Measurements from ENCODE around the gene PRPF6.

PRPF6 gene

DNA sequence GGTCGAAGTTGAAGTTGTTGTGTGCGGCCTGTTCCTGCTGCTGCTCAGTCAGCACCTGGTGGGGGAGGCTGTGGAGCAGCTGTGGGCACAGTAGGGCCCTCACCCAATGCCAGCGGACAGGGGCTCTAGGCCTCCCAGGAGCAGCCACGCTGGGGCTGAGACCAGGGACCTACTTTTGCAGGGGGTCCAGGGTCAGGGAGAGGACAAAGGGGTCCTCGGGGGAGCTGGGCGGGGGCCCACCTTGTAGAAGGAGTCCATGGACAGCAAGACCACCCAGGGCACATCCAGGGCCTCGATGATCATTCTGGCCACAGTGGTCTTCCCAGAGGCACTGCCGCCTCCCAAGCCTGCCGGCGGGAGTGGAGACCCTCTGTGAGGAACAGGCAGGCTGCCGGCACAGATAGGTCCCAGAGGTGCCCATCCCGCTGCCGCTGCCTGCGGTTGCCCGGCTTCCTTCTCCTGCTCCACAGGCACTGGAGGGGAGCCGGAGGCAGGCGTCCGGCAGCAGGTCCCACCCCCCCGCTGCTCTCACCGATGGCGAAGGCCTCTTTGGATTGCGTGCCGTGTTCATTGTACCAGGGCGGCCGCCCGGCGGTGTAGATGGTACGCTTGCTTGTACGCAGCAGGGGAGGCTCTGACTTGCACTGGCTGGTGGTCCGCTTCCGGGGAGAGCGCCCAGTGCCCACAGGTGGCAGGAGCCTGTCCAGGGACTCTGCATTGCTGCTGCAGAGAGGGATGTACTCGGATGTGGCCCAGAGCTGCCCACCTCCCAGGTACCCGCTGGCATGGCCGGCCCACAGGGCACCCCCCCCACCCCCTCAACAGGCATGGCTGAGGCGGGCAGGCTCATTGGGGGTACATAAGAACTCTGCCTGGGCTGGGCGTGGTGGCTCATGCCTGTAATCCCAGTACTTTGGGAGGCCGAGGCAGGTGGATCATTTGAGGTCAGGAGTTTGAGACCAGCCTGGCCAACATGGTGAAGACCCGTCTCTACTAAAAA lies 34.7 kb upstream of the PRPF6 start:
- no peak for DNase-seq (ENCODE audit: low read depth in 2 of 2)

DNA sequence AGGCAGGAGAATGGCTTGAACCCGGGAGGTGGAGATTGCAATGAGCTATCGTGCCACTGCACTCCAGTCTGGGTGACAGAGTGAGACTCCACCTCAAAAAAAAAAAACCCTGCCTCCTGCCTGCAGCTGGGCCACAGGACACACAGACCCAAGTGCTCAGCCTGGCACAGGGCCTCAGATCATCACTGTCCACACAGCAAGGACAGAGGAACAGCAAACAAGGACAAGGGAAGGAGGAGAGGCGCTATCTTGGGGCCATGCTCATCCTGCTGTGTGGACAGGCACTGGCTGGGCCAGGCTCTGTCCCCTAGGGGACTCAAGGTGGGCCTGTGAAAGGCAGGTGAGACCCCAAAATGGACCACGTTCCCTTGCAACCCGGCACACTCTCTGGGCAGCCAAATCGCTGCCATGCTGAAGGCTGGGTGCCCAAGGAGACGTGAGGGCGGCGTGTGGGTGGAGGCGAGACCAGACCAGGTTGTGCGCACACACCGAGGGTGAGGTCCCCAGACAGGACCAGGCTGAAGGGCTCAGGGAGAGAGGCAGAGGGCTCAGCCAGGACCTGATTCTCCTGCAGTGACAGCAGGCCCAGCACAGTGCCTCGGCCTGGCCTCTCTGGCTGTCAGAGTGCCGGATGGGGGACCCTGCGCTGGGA lies 33.8 kb upstream of the PRPF6 start:
- no peak for DNase-seq (ENCODE audit: low read depth in 2 of 2)

DNA sequence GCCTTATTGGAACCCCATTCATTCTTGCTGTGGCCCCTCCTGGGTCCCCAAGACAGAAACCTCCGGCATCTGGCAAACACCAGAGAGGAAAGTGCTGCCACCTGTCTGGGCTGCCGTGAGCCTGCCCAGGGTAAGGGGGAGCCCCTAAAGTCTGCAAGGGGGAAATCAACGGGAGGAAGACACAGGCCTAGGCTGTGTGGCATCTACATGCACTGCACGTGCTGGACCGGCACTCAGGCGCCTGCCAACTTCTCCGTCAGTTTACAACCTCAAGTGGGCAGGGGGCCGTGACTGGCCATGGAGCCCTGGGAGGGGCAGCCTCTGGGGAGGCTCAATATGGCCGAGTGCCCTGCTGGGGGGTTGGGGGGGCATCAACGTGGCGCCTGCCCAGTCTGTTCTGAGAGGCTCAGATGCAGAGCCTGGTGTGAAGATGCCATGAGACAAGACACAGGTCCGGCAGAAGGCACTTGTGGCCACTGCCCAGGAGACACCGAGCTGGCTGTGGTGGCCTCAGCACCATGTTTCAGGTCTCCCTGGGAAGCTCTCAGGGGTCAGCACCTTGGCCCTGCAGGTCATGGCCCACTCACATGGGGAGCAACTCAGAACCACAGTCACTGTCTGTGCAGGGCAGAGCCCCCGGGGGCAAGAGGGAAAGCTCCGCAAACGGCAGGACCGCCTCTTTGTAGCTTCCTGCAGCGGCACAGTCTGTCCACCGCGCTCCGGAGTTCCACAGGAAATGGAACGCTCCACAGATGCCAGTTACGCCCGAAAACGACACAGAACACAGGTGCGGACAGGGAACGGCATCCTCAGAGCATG lies 33.1 kb upstream of the PRPF6 start:
- DNase-seq (ENCODE audit: low read depth in 2 of 2): no peak

DNA sequence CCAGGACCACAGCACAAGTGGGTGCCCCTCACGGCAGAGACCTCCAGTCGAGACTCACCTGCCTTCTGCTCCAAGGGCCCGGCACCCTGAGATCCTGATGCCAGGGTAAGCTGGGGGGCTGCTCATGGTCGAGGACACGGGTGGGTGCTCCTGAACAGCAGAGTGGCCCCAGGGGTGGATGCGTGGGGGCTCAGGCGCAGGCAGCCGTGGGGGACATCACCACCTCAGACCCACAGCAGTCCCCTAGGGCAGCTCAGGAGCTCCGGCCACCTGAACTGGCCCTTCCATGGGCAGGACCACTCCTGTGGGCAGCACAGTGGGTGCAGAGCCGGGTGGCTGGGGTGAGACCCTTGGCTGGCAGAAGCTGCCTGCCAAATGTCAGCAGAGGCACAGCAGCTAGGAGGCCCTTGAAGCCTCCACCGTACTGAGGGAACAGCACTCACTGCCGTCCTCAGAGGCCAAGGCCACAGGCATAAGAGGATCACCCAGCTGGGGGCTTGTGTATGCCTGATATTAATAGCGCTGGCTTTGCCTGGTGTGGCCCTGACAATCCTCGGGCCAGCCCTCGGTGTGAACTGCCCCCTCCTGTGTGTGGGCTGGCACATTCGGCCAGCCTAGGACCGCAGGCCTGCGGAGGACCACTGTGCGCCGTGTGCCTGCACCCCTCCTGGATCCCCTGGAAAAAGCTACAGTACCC lies 30.1 kb upstream of the PRPF6 start:
- DNase-seq (ENCODE audit: low read depth in 2 of 2): no peak

DNA sequence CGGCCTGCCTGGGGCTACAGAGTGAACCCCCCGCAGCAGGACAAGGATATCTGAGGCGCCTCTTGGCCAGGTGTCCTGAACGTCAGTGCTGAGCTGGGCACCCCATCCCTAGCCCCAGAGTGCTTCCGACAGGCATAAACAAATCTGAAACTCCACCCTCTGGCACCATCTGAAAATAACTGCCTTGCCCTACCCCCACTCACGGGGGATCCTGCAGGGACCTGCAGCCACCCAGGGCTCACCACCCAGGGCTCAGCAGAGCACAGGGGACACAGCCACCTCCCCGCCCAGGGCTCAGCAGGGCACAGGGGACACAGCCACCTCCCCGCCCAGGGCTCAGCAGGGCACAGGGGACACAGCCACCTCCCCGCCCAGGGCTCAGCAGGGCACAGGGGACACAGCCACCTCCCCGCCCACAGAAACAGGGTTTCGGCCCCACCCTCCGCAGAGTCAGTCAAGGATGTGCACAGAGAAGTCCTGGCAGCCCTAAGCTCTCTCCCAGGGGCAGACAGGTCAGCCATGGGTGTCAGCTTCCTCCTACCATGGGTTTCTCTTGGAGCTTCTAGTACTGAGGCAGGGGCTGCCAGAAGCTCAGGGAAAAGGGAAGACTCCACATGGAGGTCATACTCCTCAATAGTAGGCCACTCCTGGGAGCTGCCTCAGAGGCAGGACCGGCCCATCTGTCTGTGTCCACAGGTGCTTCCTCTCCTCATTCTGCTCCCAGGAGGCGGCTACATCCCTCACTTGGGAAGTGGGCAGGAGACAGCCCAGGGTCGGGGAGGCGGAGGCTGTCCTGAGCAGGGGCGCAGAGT lies 29.3 kb upstream of the PRPF6 start:
- DNase-seq (ENCODE audit: low read depth in 2 of 2): no peak

DNA sequence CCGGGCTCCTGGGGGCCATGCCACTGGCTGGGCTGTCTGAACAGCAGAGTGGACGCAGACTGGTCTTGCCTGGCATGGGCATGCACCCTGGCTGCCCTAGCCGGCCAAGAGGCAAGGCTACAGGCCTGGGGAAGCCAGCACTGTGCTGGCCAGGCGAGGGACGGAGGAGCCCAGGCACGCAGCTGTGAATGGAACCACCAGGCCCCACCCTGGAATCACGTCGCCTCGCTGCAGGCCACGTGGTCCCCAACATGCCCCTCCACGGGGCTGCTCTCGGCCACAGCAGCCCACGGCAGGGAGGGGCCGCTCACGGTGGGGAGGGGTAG lies 28.8 kb upstream of the PRPF6 start:
- no peak for DNase-seq (ENCODE audit: low read depth in 2 of 2)

DNA sequence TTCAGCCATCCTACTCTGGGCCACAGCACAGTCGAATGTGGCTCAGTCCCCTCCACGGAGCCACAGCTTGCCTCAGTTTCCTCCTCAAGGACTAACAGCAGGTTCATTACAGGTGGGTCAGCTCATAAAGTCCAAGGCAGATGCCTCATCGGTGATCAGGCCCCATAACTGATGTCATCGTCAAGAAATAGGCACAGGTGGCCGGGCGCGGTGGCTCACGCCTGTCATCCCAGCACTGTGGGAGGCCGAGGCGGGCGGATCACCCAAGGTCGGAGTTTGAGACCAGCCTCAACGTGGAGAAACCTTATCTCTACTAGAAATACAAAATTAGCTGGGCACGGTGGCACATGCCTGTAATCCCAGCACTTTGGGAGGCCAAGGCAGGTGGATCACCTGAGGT lies 28.2 kb upstream of the PRPF6 start:
- DNase-seq (ENCODE audit: low read depth in 2 of 2): no peak

DNA sequence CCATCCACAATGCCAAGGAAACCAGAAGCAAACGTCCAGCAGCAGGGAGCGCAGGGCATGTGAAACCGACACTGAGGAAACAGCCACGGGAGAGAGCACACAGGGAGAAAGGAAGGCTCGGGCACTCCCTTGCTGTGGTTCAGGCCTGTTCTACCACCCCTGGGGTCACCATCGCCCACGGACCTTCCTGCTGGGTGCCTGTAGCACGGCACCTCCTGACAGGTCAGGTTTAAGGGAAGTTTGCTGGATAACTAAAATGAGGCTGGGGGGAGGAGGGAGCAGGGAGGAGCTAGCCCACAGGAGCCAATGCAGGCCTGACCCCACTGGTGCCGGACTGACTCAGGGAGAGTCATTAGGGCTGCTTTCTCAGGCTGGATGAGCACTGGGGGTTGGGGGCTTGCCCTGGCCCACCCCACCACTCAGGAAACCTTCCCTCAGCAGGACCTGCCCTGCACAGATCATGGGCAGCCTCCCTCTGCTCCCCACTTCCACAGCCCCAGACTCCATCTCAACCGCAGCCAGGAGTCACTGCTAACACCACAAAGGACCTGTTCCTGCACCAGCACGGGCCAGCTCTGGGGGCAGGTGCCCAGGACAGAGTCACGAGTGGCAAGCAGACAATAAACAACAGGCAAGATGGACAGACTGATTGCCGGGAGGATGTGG lies 27.0 kb upstream of the PRPF6 start:
- DNase-seq (ENCODE audit: low read depth in 2 of 2): no peak

DNA sequence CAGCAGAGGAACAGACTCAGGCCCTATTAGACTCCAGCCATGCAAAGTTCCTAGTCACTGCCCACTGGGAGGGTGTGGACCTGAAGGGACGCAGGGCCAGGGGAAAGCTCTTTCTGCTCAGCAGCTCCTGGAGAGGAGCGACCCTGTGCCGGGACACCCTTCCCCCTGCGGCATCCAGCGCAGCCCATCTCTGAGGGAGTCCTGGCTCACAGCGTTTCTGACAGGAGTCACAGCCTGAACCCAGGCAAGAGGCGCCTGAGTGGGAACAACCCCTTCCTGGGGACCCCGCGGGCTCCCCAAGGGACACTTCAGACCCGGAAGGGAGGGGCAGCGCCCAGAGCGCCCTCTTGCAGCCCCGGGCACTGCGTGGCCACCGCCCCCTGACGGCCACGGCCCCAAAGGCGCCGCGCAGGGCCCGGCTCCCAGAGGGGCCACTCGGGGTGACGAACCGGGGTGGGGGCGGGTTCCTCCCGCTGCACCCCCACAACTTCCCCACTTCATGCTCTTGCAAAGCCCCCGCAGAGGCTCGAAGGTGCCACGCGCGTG lies 25.6 kb upstream of the PRPF6 start:
- DNase-seq (ENCODE audit: low read depth in 2 of 2): no peak

DNA sequence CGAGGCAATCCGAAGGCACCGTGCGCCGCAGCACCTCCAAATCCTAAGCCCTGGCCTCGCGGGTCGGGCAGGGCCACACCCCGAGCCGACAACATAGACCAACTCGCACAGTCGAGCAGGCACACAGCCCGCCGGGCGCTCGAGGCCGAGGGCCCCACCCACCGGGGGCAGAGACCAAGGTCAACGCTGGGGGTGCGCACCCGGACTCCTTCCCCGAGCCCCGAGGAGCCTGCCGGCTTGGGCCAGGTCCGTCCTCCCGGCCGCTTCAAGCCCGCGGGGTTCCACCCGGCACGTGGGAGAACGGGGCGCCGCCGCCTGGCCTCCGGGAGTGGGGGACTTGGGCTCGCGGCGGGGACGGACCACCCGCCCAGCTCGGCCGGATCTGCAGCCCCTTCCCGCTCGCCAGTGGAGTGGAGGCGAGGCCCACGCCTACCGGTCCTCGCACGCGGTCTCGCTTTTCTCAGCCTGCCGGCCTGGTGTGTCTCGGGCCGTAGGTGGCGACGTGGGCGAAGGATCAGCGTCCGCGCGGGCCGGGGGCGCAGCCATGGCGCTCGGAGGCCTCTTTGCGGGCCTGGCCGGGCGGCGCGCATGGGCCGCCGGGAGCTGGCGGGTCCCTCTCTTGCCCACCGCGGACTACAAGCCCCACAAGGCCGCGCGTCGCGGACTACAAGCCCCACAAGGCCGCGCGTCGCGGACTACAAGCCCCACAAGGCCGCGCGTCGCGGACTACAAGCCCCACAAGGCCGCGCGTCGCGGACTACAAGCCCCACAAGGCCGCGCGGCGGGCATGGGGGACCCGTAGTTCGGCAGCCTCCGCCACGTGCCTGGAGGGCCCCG lies 24.9 kb upstream of the PRPF6 start, which contains the start of gene UCKL1:
TSS of gene UCKL1 (minus strand) at position 590 of the 837 bp plus-strand sequence. CDS start at position 546, 44 bp downstream.
- peak; percentile 82 to 83 for DNase-seq (ENCODE audit: low read depth in 2 of 2)

DNA sequence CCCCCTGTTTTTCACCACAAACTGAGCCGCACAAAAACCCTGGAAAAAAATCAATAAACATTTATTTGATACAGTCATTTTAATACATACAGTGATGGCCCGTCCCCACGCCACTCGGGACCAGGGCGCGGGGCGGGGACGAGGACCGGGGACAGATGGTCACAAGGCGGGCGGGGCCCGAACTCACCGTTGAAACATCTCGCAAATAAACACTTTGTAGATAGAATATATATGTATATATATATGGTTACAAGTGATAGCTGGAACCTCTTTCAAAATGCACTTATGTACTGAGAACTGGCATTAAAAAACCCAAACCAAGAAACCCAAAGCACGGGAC lies 24.3 kb upstream of the PRPF6 start:
- no peak for DNase-seq (ENCODE audit: low read depth in 2 of 2)

DNA sequence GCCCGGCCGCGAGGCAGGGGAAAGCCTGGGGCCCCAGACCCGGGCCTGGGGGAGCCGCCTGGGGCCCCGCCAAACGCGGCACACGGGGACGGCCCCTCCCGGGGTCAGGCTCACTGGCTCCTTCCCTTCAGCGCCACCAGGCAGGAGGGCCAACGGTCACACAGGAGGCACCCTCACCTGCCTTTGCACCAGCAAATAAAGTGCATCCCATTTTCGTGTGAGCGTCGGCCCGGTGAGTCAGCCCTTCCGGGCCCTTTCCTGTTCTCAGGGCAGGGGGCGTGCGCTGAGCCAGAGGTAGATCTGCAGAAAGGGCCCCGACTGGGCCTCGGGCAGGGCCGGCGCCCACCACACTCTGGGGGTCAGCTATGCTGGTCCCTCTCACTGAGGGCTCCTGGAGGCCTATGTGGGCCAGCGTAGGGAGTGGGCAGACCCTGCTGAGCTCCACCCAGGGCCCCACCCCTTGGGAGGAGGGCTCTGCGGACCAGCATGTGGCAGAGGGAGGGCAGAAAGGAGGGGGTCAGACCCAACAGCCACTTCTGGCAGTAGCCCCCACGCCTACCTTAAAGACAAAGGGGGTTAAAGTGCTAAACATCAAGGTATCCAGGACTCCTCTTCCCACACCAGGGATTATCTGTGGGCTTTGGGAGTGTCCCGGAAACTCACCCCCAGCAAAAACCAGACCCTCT lies 23.8 kb upstream of the PRPF6 start:
- DNase-seq (ENCODE audit: low read depth in 2 of 2): peak in 1 of 2 donors; percentile 64

DNA sequence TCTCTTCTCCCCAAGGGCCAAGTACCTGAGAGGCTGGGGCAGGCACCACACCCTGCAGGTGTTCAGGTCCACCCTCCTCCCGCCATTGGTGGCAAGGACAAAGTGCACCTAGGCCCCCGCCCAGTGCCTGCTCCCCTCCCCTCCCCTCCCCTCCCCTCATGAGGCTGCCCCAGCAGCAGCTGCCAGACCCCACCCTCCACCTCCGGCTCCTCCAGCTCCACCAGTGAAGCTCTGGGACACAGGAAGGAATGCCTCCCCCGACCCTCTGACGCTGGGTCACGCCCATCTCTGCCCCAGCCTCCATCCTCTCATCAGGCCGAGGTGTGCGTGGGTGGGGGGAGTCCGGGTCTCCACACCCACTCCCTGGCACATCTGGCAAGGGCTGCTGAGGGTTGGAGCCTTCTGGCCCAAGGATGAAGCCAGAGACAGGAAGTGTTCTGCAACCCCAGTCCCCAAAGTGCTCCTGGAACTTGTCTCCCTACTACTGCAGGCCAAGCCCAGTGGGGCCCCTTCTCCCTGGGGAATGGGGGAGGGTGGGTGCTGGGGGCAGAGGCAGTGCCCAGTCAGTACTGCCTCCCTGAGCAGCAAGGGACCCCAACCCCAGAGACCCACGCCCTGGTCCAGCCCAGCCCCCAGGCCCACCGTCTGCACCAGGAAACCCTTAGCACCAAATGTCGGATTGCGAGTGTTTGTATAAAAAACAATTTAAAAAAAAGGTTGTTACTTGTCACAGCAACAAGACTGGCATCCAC lies 23.1 kb upstream of the PRPF6 start:
- DNase-seq (ENCODE audit: low read depth in 2 of 2): no peak

DNA sequence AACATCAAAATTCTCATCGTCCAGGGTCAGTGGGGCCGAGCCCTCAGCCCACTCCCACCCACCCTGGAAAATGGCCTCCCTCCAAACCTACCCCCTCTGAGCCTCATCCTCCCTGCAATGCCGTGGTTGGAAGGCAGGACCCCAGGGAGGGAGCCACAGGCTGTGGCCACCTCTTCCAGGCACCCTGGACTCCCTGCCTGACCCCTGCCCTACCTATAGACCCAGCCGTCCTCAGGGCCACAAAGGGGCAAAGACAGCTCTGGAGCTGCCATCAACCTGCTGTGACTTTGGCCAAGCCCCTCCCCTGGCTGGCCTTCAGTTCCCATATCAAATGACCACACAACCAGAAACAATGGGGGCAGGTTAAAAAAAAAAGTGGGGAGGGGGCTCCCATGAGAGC lies 22.5 kb upstream of the PRPF6 start:
- no peak for DNase-seq (ENCODE audit: low read depth in 2 of 2)

DNA sequence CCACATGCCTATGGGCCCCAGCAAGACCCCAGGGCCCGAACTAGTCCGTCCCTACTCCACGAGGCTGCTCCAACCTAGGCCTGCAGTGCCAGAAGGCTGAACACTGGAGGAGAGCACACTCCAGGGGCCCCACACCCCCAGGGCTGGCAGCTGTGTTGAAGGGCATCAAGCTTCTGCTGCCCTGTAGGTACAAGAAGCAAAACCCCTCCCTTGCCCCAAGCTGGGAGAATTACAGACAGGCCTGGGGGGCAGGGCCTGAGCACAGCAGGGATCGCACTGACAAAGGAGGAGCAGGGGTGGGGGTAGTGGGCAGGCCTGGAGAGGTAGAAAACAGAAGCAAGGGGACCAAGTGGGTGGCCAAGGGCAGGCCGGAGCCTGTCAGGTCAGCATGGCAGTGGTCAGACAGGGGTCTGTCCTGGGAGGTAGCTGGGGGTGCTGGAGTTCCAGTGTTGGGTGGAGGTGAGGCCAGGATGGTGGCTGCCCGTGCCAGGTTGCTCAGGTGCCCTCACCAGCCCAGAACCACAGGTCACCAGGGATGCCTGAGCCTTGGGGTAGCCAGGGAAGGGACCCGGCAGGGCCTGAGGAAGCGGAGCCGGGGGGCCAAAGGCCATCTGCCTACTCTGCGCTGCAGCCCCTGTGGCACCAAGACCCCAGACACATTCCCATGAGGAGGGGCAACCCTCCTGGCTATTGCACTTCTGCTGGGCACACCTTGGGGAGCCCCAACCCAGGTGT lies 21.8 kb upstream of the PRPF6 start:
- DNase-seq (ENCODE audit: low read depth in 2 of 2): no peak

DNA sequence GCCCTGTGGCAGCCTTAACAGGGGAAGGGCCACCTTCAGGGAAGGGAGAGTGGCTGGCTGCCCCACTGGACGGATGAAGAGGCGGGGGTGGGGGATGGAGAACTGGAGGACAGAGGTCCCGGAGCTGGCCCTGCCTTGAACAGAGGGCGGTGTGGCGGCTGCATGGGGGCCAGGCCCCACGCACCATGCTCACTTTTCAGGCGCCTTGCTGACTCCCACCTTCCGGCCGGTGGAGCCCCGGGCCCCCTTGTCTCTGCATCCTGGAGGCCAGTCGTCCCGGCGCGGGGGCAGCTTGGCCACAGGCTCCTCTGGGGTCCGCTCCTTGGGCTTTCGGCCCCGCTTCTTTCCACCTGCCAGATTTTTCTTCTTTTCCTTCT lies 21.2 kb upstream of the PRPF6 start:
- DNase-seq (ENCODE audit: low read depth in 2 of 2): no peak
